ENCODE results near the gene OLA1.

OLA1 gene

DNA sequence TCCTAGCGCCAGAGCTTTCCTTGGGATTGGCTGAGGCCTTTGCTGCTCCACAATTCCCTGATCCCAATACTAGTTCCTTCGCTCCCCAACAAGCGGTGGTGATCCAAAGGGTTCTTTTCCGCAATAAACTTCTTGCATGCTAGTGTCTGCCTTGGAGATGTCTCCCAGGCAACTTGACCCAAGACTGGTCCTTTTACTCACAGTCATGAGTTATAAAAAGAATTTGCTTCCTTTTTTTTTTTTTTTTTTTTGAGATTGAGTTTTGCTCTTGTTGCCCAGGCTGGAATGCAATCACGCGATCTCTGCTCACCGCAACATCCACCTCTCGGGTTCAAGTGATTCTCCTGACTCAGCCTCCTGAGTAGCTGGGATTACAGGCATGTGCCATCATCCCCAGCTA is 193.4 kb downstream of the OLA1 start:
- no peak overlapping the region for H3K27ac ChIP-seq
- TF ChIP-seq, protein P1, sequence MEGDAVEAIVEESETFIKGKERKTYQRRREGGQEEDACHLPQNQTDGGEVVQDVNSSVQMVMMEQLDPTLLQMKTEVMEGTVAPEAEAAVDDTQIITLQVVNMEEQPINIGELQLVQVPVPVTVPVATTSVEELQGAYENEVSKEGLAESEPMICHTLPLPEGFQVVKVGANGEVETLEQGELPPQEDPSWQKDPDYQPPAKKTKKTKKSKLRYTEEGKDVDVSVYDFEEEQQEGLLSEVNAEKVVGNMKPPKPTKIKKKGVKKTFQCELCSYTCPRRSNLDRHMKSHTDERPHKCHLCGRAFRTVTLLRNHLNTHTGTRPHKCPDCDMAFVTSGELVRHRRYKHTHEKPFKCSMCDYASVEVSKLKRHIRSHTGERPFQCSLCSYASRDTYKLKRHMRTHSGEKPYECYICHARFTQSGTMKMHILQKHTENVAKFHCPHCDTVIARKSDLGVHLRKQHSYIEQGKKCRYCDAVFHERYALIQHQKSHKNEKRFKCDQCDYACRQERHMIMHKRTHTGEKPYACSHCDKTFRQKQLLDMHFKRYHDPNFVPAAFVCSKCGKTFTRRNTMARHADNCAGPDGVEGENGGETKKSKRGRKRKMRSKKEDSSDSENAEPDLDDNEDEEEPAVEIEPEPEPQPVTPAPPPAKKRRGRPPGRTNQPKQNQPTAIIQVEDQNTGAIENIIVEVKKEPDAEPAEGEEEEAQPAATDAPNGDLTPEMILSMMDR (conservative IDR thresholded peaks at IDR 0.05), result no peak

DNA sequence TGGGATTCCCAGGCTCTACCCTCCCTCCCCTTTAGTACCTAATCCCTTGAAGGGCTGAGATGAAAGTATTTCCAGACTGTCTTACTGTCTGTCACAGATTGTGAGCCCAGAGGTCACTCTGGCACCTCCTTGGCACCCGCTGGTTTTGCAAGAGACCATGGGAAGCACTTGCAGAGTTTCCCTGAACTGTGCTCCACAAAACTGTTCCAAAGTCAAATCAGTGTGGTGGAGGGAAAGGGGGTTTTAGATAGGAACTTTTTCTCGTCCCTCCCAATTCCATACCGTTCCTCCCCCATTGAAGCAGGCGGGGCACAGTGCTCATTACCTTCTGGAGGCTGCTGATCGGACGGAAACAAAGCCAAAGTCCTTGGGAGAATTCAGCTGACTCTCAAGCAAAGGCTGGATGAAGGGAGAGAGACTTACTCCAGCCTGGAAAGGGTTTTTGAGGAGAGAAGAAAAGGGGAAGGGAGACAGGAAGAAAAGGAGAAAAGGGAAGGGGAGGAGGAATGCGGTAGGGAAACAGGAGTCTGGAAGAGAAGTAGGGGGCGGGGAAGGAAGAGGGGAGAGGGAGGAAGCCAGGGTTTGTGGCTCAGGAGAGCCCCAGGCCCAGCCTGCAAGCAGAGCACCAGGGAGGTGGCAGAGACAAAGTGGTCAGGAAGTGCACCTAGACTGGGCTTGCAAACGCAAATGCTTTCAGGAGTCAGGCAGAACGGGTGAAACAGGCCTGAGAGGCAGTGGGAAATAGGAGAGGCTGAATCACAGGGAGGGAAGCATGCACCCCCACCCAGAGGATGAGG is 194.8 kb downstream of the OLA1 start:
- H3K27ac ChIP-seq, result no peak overlapping the region

DNA sequence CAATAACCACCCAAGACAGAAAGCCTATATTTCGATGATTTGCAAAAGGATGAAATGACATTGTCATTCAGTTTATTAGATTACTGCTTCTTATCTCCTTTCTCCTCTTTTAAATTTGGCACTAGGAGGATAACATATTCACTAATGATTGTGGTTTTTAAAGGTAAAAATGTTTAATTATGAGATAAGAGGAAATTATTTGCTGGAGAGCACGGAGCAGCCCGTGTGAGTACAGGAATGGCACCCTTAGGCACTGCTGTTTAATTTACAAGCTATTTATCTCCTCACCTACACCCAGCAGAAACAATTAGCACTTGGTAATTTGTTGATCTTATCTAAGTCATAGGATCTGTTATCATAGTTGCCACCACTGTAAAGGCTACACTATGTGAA is 195.8 kb downstream of the OLA1 start:
- no peak overlapping the region for H3K27ac ChIP-seq
- TF ChIP-seq, protein P1 (conservative IDR thresholded peaks at IDR 0.05), result no peak

More for the DNA sequence above, 194.8 kb downstream of the OLA1 start:
- TF ChIP-seq, protein P1 (conservative IDR thresholded peaks at IDR 0.05), result no peak

DNA sequence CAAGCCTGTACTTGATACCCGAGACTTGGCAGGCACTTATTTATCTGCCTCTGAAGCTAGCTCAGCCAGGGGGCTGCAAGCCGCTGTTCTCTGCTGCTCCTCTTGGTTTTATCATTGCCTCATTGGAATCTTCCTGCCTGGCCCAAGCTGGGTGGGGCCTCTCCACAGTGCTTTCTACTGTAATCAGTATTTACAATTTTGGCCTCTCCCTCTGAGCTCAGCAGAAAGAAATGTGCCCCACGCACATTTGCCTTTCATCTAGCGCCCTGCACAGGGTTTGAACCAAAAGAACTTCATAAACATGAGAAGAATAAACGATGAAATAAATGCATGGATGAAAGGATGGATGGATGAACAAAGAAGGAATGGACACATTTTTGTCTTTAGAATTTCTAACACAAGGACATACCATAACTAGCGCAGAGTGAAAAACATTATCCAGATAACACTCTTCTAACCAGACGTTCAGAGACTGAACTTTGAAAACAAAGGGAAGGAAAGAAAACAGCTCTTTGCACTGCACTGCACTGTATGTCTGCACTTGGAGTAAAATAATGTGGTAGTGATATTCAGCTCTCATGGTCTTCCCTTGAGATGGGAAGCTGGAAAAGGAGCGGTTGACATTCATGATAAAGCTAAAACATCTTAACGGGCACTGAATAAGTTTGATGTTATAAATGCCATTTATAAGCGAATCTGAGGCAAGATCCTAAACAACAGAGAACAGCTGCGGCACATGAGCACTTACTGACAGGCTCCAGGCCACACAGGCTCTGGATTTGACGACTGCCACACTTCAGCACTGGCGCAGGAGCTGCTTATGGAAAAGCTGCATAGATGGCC is 196.4 kb downstream of the OLA1 start:
- TF ChIP-seq, protein P1 (conservative IDR thresholded peaks at IDR 0.05), result no peak
- no peak overlapping the region for H3K27ac ChIP-seq

DNA sequence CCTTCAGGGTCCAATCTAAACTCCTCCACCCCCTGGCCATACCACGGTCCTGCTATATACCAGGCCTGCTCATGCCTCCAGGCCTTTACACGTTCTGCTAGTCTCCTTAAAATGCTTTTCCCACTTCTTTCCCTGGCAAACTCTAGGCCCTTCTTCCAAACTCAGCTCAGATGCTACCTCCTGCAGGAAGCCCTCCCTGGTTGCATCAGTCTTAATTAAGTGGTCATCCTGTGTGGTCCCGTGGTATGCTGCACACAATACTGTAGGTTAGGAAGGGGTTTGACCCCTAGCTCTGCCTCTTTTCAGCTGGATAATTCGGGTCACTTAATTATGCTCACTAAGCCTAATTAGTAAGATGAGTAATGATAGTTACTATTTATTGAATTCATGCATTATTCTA is 197.3 kb downstream of the OLA1 start:
- TF ChIP-seq, protein P1 (conservative IDR thresholded peaks at IDR 0.05), result no peak
- no peak overlapping the region for H3K27ac ChIP-seq

DNA sequence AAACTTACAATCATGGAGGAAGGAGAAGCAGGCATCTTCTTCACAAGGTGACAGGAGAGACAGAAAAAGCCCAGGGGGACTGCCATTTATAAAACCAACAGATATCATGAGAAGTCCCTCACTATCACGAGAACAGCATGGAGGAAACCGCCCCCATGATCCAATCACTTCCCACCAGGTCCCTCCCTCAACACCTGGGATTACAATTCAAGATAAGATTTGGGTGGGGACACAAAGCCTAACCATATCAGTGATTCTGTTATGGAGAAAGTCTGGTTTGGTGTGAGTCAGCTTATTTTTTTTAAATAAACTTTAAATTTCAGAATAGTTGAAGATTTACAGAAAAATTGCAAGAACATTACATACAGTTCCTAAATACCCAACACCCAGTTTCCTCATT is 198.4 kb downstream of the OLA1 start:
- no peak overlapping the region for H3K27ac ChIP-seq
- TF ChIP-seq, protein P1 (conservative IDR thresholded peaks at IDR 0.05), result no peak

DNA sequence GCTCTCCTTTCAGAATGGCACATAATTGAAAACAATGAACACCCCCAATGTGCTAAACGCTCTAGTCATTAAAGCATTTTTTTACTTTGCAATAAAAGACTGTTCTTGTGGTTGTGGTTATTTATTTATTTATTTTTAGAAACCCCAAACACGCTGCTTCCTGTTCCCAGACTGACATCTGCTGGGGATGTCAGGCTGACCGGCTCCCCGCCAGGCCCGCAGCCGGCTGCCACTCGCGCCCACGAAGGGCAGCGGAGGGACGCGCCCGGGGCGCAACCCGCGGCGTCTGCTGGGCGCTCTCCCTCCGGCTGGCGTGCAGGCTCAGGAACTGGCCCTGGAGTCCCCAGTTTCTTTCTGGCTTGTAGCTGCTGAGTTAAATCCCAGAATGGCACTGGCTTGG is 200.1 kb downstream of the OLA1 start:
- no peak overlapping the region for H3K27ac ChIP-seq
- TF ChIP-seq, protein P1 (conservative IDR thresholded peaks at IDR 0.05), result no peak
